Right lobe of liver (tissue), 6 donors: Measurements from ENCODE around the gene NDUFS6. TPM values are rescaled to one million over a fixed set of nuclear protein-coding genes. Genes with fewer than 3 reads are reported as not detected.

Source experiments
- ATAC-seq, 4 donors: fragments of 200-7000 bp; cut with Tn5 transposase; one replicate each; pipeline ENCODE4 v1.9.1; 2020; ENCODE audit warnings: mild to moderate bottlenecking in 4 of 4, moderate library complexity in 4 of 4
- DNase-seq, 3 donors: peaks; one replicate each; pipeline ENCODE4 v3.0.0-alpha.2; 2020
- H3K27ac ChIP-seq, 3 donors: fragments of 200-600 bp; one replicate each; pipeline ENCODE4 v1.8.0; 2022
- H3K27me3 ChIP-seq, 2 donors: fragments of 200-600 bp; one replicate each; pipeline ENCODE4 v1.8.0; 2022
- H3K36me3 ChIP-seq, 4 donors: fragments of 200-600 bp; sonication (generic) in 1 of 4; one replicate each; pipeline versions ENCODE4 v1.5.1 to v1.8.0; 2017 to 2022; ENCODE audit warnings: control low read depth in 1 of 4
- H3K4me1 ChIP-seq, 4 donors: fragments of 200-600 bp; sonication (generic) in 1 of 4; one replicate each; pipeline versions ENCODE4 v1.5.1 to v1.8.0; 2017 to 2022; ENCODE audit warnings: control low read depth in 1 of 4
- H3K4me3 ChIP-seq, 3 donors: fragments of 200-600 bp; one replicate each; pipeline ENCODE4 v1.8.0; 2022
- H3K9me3 ChIP-seq, 4 donors: fragments of 200-600 bp; sonication (generic) in 1 of 4; one replicate each; pipeline versions ENCODE4 v1.5.1 to v1.8.0; 2017 to 2022; ENCODE audit warnings: control low read depth in 1 of 4
- CTCF ChIP-seq, 4 donors: fragments of 200-600 bp in 3 of 4; fragments of 450-650 bp in 1 of 4; IDR thresholded peaks; one replicate each; pipeline versions ENCODE4 v1.5.1 to v1.8.0; 2016 to 2022; ENCODE audit warnings: antibody characterized with exemption in 4 of 4, mild to moderate bottlenecking in 2 of 4
- POLR2A ChIP-seq: fragments of 450-650 bp; IDR thresholded peaks from one replicate; pipeline ENCODE4 v1.6.1; 2017; ENCODE audit warnings: antibody characterized with exemption, mild to moderate bottlenecking
- WGBS: methylation state at CpG from one replicate; pipeline ENCODE4 v1.1.6; 2018; ENCODE audit warnings: low coverage, low lambda C conversion rate; ENCODE audit not compliant: insufficient coverage; ENCODE audit errors: missing lambda C conversion rate; 5-methylcytosine and 5-hydroxymethylcytosine counted together
- intact Hi-C, 2 donors: fragments of 100-400 bp; cut with DNase I; formaldehyde crosslinking; loops; one replicate each; pipeline versions ENCODE4 v1.11.2 to v1.14.1; 2022
- total RNA-seq, 6 experiments: library from RNA; depleted of rRNA in 2 of 6; stranded (reverse); fragments of >200 nt in 2 of 6; fragmentation: NEBNext Ultra II Directional in 3 of 6; extraction: Animal tissue kit (Norgen Biotek cat#: 25700) in 3 of 6; gene quantifications; one replicate each; pipeline versions ENCODE4 v1.1.0 to v1.2.4, GENCODE V29; 2016 to 2023
- donor health status: DM: no; HTN: yes; CAD: no.
- donor health status: DM: no; HTN: no; CAD: no.
- donor health status: DM: no; HTN: no; CAD: no.
- donor health status: DM: no; HTN: yes; CAD: no.
- donor health status: DM: no; HTN: yes; CAD: no.

NDUFS6 gene
- total RNA-seq, 6 experiments from 2014 or later = 16.5 to 57.5 (median 23.7) TPM

DNA sequence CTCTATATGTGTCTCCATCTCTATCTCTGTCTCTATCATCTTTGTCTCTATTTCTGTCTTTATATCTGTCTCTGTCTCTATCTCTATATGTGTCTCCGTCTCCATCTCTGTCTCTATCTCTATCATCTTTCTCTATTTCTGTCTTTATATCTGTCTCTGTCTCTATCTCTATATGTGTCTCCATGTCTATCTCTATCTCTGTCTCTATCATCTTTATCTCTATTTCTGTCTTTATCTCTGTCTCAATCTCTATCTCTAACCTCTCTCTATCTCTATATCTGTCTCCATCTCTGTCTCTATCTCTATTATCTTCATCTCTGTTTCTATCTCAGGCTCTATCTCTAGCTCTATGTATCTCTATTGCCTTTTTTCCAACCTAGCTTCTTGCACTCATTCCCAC is 44.5 kb downstream of the NDUFS6 start:
- TF ChIP-seq POLR2A (no peak), CTCF (IDR thresholded peaks at IDR 0.05) (no peak)
- 28% methylated on average over 1 of the region's 1 CpG for WGBS
- DNase-seq = no peak
- no peaks in the 10 kb centered on the region for H3K36me3 ChIP-seq
- peaks cover 0 to 1% of the 10 kb centered on the region in 2 donors for H3K27me3 ChIP-seq
- no peak overlapping the region for H3K4me3 ChIP-seq
- intact Hi-C loops = no loop called here
- ATAC-seq = no peak
- no peak overlapping the region for H3K27ac ChIP-seq
- H3K4me1 ChIP-seq = no peaks in the 10 kb centered on the region
- no peaks in the 10 kb centered on the region for H3K9me3 ChIP-seq

DNA sequence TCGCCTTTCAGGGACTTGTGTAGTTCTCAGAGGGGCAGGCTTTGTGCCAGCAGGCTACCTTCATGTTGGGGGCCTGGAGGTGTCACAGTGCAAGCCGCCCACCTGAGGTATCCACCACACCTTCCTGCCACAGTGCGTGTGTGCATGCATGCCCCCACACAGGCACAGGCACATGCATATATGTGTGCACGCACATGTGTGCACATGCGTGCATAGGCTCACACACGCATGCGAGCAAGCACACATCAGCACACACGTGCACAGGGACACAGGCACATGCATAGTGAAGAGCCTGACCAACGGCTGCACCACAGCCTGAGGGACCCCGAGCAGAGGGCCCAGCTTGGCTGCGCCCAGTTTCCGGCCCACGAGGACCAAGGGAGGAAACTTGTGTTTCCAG is 45.4 kb downstream of the NDUFS6 start:
- WGBS = 82% methylated on average over 3 of the region's 13 CpGs
- TF ChIP-seq CTCF (IDR thresholded peaks at IDR 0.05) (no peak), POLR2A (no peak)
- DNase-seq (peak in 1 of 3 donors; percentile 39), ATAC-seq (no peak)
- intact Hi-C loops = no loop called here
- H3K9me3 ChIP-seq = no peaks in the 10 kb centered on the region
- no peaks in the 10 kb centered on the region for H3K4me1 ChIP-seq
- H3K36me3 ChIP-seq = no peaks in the 10 kb centered on the region
- H3K27me3 ChIP-seq = peaks cover 0 to 4% of the 10 kb centered on the region in 2 donors
- H3K27ac ChIP-seq = no peak overlapping the region
- no peak overlapping the region for H3K4me3 ChIP-seq

DNA sequence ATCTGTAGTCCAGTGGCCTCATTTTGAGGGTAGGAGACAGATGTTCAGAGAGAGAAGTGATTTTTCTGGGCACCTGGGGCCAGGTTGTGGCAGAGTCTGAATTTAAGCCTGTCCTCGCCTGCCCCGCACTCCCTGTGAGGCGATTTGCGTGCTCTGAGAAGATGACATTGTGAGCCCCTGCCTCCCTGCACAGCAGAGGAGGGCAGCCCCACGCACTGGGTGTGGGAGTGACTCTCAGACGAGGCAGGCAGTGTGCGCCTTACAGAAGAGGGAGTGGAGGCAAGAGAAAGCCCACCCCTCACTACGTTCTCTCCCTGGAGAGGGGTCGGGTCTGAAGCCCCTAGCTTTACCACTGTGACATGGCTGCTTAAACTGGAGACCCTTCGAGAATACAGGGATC is 45.8 kb downstream of the NDUFS6 start:
- H3K9me3 ChIP-seq = no peaks in the 10 kb centered on the region
- H3K4me1 ChIP-seq = no peaks in the 10 kb centered on the region
- no peak for ATAC-seq
- TF ChIP-seq CTCF (IDR thresholded peaks at IDR 0.05) = no peak
- WGBS = 36% methylated on average over 5 of the region's 10 CpGs
- no peak overlapping the region for H3K27ac ChIP-seq
- no peaks in the 10 kb centered on the region for H3K36me3 ChIP-seq
- H3K4me3 ChIP-seq = no peak overlapping the region
- intact Hi-C loops = no loop called here
- DNase-seq = peak in 1 of 3 donors; percentile 49
- H3K27me3 ChIP-seq = peaks cover 0 to 4% of the 10 kb centered on the region in 2 donors

- Histone ChIP-seq H3K36me3 (no peaks in the 10 kb centered on the region), H3K4me1 (no peaks in the 10 kb centered on the region), H3K27me3 (peaks cover 0 to 4% of the 10 kb centered on the region in 2 donors), H3K4me3 (no peak overlapping the region), H3K27ac (no peak overlapping the region), H3K9me3 (no peaks in the 10 kb centered on the region)
- DNase-seq = peak in 1 of 3 donors; percentile 11
- WGBS = 39% methylated on average over 3 of the region's 9 CpGs
- TF ChIP-seq POLR2A (no peak), CTCF (IDR thresholded peaks at IDR 0.05) (no peak)
- ATAC-seq = no peak
- intact Hi-C loops = no loop called here
Observed at GRCh38 chr5:1847611-1848010, 46.4 kb downstream of the NDUFS6 start.
